Measurements from ENCODE around the gene PSMA2. TPM values are rescaled to one million over a fixed set of nuclear protein-coding genes. Genes with fewer than 3 reads are reported as not detected.

The PSMA2 gene
- total and polyA plus RNA-seq, 2 donors (not counting 3 experiments of a cell fraction or from before 2014, with no cell fraction given): 107 to 118 TPM

GRCh38 chr7:42953994-42954393 lies 22.0 kb upstream of the PSMA2 start:
- Histone ChIP-seq H3K4me1 (ENCODE audit: control insufficient read depth, extremely low read depth, insufficient read depth, low read length) (no peaks in the 10 kb centered on the region), H4K20me1 (replicated peaks; ENCODE audit: control insufficient read depth, extremely low read depth, insufficient read depth, low read length) (no peaks in the 10 kb centered on the region), H3K9ac (replicated peaks; ENCODE audit: extremely low read depth, insufficient read depth, low read length) (no peak overlapping the region), H2AFZ (ENCODE audit: low read depth, low read length) (no peak overlapping the region), H3K9me1 (replicated peaks; ENCODE audit: control insufficient read depth, extremely low read depth, insufficient read depth, low read length) (no peaks in the 10 kb centered on the region), H3K4me2 (ENCODE audit: insufficient read depth, low read length) (no peak overlapping the region), H3K9me3 (replicated peaks; ENCODE audit: control insufficient read depth, insufficient read depth, low read length) (no peaks in the 10 kb centered on the region), H3K27ac (ENCODE audit: insufficient read depth, low read depth, low read length) (no peak overlapping the region), H3K79me2 (ENCODE audit: control insufficient read depth, insufficient read depth, low read length) (no peaks in the 10 kb centered on the region), H3K36me3 (ENCODE audit: control insufficient read depth in 2 of 2, extremely low read depth in 1 of 2, insufficient read depth in 2 of 2, low read length in 2 of 2) (no peaks in the 10 kb centered on the region), H3K4me3 (replicated peaks in 1 of 3; ENCODE audit: insufficient read depth in 1 of 3, low read depth in 1 of 3, low read length in 3 of 3) (no peak overlapping the region), H3K27me3 (ENCODE audit: control insufficient read depth in 2 of 2, insufficient read depth in 2 of 2, low read length in 2 of 2) (no peaks in the 10 kb centered on the region)
- intact Hi-C loops (cut with micrococcal nuclease): no loop called here
- POLR2A ChIA-PET: no interaction called here
- CTCF ChIA-PET: interaction anchor here (2.1 kb wide), 1 partner anchor 13 kb away, joined by 6 read pairs; no protein-coding TSS in a partner anchor
- TF ChIP-seq MYC (IDR thresholded peaks at IDR 0.05; ENCODE audit: low read depth, low read length): no peak
- no peak for TF ChIP-seq MAX (IDR thresholded peaks at IDR 0.05; ENCODE audit: insufficient read depth, insufficient read length)
- no peak for TF ChIP-seq FOS (IDR thresholded peaks at IDR 0.05; ENCODE audit: borderline replicate concordance, insufficient read depth, low read length)
- TF ChIP-seq JUN (IDR thresholded peaks at IDR 0.05; ENCODE audit: borderline replicate concordance, insufficient read depth, insufficient read length, low read depth): no peak
- no peak for TF ChIP-seq CTCF (IDR thresholded peaks at IDR 0.05; ENCODE audit: extremely low read depth in 1 of 2, insufficient read depth in 1 of 2, low read depth in 1 of 2, low read length in 2 of 2)
- no peak for TF ChIP-seq GATA2 (IDR thresholded peaks at IDR 0.05; ENCODE audit: insufficient read depth, insufficient read length, low read depth, low read length)
- TF ChIP-seq POLR2A (IDR thresholded peaks at IDR 0.05; ENCODE audit: low read depth, low read length): no peak
- no peak for TF ChIP-seq POLR2AphosphoS5 (IDR thresholded peaks at IDR 0.05; ENCODE audit: insufficient read depth, low read depth, low read length)
- TF ChIP-seq EZH2 (IDR thresholded peaks at IDR 0.05; ENCODE audit: borderline replicate concordance, low read depth, low read length, severe bottlenecking): no peak
- DNase-seq (ENCODE audit: low read depth, low spot score): no peak
- no TSS peak for BruUV-seq (replicated peaks)
- dilution Hi-C loops (cut with MboI; ENCODE audit: extremely low pct_ligation_motif_present, low sequenced_read_pairs): no loop called here
- FAIRE-seq: no peak
